GF-D8 (cell line): ENCODE data around the gene JHY.

Source experiments
- DNase-seq: peaks from one replicate; lab custom pipeline; 2025; lab: John Stamatoyannopoulos, UW

The JHY gene

GRCh38 chr11:122872046-122872445 lies 10.5 kb upstream of the JHY start:
- no peak for DNase-seq

GRCh38 chr11:122874991-122875390 lies 7.6 kb upstream of the JHY start:
- no peak for DNase-seq

GRCh38 chr11:122877732-122878131 lies 4.8 kb upstream of the JHY start:
- DNase-seq, result no peak

GRCh38 chr11:122879785-122880184 lies 2.8 kb upstream of the JHY start:
- DNase-seq, result no peak

- no peak for DNase-seq
Measured at GRCh38 chr11:122882857-122883645, 492 bp downstream of the JHY start.

DNA sequence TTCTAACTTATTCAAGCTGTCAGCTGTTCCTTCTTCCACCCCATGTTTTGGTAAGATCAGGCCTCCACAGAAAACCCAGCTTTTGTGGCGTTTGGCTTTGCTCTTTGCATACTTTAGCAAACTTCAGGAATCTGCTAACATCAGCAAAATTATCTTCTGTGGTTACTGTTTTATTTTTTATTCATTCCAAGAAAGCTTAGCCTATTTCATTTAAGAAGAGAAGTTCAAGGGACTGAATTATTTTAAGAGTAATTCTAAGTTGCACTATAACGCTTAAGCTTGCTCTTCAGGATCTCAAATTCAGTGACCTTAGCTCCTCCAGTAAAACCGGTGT lies 1.1 kb downstream of the JHY start:
- DNase-seq, result no peak

DNA sequence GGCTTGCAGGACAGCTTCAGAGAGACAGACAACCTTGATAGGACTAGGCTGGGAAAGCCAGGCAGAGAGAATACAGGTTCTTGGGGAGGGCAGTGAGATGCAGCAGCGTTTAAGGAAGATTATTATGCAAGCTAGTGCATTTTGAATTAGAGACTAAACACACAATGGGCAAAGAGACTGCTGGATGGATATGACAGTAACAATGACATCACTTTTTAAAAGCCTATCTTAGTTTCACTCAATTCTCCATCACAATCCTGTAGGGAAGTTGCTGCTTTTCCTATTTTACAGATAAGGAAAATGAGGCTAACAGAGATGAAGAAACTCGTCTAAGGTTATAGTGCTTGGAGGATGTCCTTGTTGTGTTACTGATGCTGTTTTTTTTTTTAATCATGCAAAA lies 5.6 kb downstream of the JHY start:
- no peak for DNase-seq

DNA sequence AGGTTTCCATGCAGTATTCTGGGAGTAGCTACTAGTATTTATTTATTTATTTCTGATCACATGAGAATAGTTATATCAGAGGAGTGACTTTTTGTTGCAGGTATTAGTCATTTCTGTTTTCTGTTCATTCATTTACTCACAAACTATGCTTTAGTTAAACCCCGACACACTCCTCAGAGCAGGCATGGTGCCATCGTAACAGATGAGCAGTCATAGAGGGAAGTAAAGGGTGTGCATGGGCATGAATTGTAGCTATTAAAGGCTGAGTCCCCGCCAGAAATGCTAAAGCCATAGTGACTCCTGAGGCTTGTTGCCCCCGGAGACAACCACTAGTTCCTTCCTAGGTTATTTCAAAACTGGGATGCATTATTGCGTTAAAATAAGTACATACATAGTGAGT lies 10.6 kb downstream of the JHY start:
- peak; percentile 78 for DNase-seq

DNA sequence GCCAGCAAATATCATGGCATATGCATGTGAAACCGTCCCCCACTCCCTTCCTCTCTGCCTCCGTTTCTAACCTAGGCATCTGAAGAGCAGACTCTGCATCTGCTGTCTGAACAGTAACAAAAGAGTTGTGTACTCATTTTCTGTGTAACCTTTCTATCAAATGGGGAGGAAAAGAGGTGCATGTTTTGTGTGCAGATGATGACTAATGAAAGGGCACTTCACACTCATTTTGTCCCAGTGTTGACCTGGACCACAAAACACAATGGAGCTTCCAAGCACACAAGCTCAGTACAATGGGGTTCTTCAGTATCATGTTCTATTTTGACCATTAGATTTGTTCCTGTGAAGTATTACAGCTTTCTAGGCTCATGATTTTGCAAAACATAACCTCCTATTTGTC lies 13.0 kb downstream of the JHY start:
- no peak for DNase-seq

GRCh38 chr11:122897606-122898210 lies 15.1 kb downstream of the JHY start:
- DNase-seq, result no peak

- DNase-seq, result no peak
Measured at GRCh38 chr11:122898799-122899198, 16.2 kb downstream of the JHY start.

- no peak for DNase-seq
Measured at GRCh38 chr11:122900587-122901202, 18.1 kb downstream of the JHY start.

GRCh38 chr11:122902951-122903350 lies 20.4 kb downstream of the JHY start:
- no peak for DNase-seq

DNA sequence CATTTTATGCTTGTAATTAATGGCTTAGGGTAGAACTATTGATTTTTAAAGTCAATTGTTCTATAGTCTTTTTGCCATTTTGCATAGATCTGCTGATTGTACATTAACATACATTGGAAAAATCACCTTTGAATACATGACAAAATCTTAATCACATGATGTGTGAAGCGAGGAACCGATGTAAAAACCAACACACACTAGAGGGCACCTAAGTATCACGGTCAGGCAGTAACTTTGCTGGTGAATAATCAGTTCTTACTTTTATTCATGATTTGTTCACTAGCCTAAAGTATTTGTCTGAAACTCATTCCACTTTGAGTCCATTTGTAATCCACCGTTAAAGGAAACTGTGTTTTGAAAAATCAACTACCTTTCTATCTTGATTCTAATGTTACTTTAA lies 28.2 kb downstream of the JHY start:
- DNase-seq, result no peak

- DNase-seq, result no peak
Measured at GRCh38 chr11:122917311-122917710, 34.8 kb downstream of the JHY start.

GRCh38 chr11:122918734-122919133 lies 36.2 kb downstream of the JHY start:
- no peak for DNase-seq

- DNase-seq, result no peak
Measured at GRCh38 chr11:122920579-122920978, 38.0 kb downstream of the JHY start.

DNA sequence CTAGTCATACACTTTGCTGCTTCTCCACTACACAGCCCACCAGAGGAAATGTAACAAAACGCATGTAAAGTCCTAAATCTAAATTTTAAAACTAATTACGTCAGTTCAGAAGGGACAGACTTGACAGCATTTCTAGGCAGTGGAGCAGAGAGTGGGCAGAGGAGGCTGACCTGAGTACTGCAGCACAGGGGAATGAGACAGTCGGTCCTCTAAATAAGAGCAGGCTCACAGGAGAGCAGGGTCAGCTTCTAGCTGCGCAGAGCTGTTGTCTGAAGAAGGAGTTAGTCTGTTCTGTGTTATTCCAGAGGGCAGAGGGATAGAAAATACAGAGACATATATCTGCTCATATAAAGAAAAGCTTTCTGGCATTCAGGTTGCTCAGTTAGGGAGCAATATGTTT lies 40.3 kb downstream of the JHY start:
- DNase-seq, result no peak

GRCh38 chr11:122923302-122923701 lies 40.7 kb downstream of the JHY start:
- no peak for DNase-seq

GRCh38 chr11:122931510-122931909 lies 49.0 kb downstream of the JHY start:
- DNase-seq, result no peak

- peak; percentile 50 for DNase-seq
Measured at GRCh38 chr11:122933416-122933815, 50.9 kb downstream of the JHY start.

DNA sequence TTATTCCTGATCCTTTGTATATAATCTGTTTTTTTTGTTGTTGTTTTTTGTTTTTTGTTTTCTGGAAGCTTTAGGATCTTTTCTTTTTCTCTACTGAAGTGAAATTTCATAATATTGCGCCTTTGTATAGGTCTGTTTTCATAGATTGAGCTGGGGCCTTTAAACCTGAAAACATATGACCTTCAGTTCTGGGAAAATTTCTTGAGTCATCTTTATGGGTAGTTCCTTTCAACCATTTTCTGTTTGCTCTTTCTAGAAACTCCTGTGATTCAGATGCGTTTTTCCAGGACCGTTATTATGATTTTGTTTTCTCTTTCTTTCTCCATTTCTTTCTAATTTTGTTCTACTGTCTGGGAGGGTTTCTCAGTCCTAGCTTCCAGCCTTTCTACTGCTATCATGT lies 55.4 kb downstream of the JHY start:
- DNase-seq, result no peak

DNA sequence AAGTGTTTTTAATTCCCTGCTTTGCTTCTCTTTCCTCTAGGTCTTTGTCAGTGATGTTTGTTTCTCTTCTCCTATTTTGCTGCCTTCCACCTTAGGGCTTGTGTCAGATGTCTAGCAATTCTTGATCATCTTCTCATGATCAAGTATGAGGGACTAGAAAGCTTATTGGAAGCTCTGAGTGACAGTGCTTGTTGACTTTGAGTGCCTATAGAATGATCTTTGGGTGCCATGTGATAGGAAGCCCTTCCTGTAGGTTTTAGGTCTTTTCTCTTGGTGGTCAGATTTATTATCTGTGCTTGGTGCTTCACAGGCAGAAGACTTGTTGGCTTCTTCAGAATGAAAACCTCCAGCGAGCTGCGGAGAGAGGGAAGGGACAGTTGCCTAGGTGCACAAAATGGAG lies 56.0 kb downstream of the JHY start:
- no peak for DNase-seq

- DNase-seq, result no peak
Measured at GRCh38 chr11:122951211-122951610, 68.7 kb downstream of the JHY start.
